HG02970 (cell line): ENCODE measurements around the gene CNTN1.
"Not testable (repeated sequence)": the region's sequence is repeated elsewhere in the genome, so short reads cannot be mapped to it uniquely, and the experiment has no call there.

Experiments
- ATAC-seq: cut with Tn5 transposase; IDR thresholded peaks from one replicate; pipeline ENCODE4 v1.9.1; 2021; ENCODE audit warnings: mild to moderate bottlenecking, moderate library complexity, moderate number of reproducible peaks; ENCODE audit not compliant: unreplicated experiment, low FRiP score

The CNTN1 gene

DNA sequence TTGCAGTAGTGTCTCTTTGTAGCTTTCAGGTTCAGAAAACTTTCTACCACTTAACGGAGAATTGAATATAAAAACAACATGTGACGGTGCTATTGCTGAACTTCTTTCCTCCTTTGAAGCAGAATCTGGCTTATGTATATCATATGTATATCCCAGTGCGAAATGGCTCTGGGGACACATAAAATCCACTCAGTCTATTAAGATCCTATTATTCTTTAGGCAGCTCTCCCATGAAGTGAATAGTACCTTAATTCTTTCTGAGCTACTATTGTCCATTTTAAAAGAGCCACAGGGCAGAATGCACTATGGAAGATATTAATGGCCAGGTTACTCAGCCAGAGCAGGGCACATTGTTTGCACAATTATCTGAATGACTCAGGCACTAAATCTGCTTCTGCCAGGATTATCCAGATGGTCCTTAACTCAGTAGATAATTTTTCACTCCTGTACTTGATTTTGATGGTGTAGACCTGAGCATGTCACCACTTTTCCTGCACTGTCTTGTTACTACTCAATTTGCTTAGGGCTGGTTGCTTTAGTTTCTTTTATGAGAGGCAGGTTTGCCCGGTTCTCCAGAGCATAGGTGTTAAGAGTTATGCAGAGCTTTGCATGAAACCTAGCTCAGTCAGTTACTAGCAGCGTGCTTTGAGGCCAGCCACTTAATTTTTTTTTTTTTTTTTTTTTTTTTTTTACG, 5.5 kb downstream of the CNTN1 start:
- ATAC-seq = no peak

DNA sequence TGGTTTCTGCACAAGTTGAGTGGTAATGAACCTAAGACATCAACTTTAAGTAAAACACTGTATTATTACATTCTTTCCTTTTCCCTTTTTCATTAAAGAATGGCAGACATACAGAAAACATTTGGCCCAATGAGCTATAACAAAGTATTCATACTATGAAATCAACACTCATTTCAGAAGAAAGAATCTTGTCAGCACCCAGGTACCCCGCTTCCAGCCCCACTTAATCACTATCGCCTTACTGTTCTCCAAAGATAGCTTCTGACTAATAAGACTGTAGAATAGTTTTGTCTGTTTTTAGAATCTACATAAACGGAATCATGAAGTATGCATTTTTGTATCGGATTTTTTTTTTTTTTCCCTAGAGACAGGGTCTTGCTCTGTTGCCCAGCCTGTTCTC, 9.5 kb downstream of the CNTN1 start:
- no peak for ATAC-seq

DNA sequence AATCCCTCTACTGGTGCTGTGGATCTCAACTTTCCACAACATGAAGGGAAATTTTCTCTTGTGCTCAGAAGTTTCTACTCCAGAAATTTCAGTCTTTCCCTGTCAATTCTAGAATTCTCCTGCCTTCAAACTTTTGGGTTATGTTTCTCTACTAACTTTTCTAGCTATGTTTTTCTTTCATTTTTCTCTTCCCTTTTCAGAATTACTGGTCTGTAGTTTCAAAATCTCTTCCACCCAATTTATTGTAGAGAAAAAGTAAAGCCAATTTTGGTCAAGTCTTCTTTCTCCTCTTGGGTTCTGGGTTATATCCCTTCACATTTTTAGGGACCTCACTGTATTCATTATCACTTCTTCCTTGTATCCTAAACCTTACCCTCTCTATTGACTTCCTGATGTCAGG, 18.9 kb downstream of the CNTN1 start:
- no peak for ATAC-seq

DNA sequence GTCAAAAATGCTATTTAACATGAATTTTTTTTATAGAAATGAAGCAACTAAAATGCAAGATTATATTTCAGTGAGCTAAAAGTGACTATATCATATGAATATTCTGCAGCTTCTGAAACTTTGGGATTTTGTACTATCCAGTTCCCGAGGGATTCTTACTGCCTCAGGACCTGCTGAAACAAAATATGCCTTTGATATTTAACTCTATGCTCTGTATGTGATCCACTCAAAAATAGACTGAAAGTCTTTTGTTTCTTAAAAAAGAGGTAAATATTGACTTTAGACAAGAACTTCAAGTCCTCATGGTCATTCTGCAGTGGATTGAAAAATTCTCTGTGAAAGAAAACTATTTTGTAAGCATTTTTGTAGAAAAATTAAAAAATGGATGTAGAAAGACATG, 22.4 kb downstream of the CNTN1 start:
- ATAC-seq = no peak

DNA sequence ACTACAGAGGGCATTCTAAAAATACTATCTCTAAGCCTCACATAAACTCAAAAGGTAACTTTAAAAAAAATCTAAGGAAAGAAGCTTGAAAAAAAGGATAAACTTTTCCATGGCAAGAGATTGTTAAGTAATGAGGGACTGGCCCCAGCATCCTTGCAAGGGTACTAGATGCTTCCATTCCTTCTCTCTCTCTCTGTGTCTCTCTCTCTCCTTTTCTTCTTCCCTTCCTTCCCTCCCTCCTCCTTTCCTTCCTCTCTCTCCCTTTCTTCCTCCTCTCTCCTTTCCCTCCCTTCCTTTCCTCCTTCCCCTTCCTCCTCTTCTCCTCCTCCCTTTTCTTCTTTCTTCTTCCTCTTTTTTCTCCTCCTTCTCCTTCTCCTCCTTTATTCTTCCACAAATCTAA, 23.8 kb downstream of the CNTN1 start:
- no peak for ATAC-seq

DNA sequence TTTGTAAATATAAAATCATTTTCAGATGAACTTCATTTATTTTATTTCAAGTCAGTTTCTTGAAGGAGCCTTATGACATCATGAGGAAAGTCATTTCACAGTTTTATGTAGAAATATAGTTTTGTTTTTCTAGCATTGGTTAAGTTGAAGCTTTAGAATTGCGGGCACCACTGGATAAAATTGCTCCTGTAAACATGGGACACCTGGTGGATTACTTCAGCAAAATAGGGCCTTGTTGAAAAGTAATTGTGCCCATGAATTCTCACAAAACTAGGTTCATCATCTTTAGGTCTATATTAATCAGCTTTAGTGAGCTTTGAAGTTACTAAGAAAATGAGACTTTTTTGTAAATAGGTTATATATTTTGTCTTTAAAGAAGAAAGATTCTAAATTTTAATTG, 25.3 kb downstream of the CNTN1 start:
- no peak for ATAC-seq

DNA sequence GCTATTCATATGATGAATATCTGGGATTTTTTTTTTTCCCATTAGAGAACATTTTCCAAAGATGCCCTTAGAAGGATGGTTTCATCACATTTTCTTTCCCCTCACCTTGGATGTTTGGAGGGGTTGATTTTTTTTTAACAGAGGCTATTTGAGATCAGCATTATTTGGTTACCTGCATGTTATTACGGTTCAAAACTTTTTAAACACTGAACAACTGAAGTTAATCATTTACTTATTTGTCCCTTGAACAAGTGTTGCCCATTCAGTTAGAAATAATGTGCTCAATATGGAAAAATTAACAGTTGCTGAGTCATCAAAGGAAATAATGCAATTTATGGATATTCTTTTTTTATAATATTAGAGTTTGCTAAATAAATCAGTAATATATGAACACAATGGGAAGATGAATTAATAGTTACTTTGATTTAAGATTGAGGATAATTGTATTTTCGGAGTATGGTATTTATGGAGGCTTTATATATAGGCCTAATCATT, 26.7 kb downstream of the CNTN1 start:
- no peak for ATAC-seq

DNA sequence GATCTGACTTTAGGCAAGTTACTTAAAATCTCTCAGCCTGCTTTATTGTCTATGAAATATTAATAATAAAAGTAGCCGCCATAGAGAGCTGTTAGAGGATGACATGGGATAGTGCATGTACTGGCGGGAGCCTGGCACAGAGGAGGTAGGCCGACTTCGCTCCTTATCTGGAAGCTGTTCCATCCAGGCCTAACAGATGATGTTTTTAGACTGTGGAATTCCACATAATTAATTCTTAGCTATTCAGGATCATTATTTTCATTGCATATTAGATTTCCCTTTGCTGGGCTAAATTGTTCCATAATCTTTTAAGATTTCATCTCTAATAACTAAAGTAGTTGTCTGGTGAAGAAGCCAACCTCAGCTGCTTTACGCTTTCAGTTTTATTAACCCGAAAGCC, 30.8 kb downstream of the CNTN1 start:
- no peak for ATAC-seq

DNA sequence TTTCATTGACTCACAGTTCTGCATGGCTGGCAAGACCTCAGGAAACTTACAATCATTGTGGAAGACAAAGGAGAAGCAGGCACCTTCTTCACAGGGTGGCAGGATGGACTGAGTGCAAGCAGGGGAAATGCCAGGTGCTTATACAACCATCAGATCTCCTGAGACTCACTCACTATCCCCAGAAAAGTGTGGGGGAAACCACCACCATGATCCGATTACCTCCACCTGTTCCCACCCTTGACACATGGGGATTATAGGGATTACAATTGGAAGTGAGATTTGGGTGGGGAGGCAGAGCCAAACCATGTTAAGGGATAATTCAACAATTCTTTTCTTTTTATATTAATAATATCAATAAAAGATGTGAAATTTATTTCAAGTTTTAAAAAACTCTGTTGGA, 34.1 kb downstream of the CNTN1 start:
- ATAC-seq = no peak

DNA sequence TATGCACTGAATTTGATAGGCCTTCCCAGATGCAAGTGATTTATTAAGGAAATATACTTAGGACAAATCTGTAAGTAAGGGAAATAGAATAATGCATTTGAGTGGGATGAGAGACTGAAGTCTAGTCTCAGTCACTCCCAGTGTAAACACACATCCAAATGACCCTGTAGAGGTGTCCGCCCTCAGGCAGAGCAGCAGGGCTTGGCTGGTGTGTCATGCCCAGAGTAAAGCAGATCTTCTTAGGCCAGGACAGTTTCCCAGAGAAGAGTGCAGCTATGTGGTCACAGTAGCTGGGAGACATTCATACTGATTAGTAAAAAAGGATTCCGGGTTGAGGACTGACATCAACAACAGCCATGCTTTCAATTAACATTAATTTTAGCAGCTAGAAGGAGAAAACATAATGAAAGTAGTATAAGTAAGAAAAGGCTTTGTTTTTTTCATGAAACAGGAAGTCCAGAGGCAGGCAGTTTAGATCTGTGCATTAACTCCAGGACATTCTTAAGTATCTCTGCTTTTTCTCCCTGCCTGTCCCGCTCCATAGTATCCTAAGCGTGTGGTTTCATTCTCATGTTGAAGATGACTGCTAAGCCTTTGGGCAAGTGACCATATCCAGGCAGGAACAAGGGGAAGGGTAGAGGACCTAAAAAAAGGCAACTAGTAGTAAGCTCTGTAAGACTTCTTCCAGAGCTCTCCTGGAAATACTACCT, 35.7 kb downstream of the CNTN1 start:
- no peak for ATAC-seq

DNA sequence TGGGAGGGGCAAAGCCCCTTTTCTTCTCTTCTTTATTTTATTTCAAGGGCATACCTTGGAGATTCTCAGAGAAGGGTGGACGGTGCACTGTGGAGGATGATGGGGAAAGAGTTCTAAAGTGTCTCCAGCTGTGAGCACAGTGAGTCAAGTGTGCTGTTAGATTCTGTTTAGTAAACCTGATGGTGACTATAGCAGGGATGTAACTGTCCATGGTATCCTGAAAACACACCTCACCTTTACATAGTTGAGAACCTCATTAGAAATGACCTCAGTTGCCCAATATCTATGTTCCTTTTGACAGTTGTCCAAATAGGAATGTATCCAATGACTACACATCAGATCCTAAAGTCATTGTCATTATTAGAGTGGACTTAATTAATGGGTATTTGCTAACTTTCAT, 38.0 kb downstream of the CNTN1 start:
- no peak for ATAC-seq

DNA sequence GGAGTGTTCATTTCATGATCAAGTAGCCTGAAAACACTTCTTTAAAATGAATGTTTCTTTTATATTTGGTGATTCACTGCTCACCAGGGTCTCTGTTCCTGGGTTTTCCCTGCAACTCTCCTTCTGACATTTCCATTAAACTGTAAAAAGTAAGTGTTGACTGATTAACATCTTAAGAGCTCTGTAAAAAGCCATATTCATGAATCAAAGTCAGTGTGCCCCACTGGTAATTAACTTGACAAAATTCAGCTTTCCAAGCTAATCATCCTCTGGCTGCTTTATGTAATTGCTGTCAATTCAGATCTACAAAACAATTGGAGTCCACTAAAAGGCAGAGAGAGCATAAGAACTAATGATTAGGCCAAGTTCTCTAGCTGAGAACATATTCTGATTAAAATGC, 41.6 kb downstream of the CNTN1 start:
- ATAC-seq = no peak

DNA sequence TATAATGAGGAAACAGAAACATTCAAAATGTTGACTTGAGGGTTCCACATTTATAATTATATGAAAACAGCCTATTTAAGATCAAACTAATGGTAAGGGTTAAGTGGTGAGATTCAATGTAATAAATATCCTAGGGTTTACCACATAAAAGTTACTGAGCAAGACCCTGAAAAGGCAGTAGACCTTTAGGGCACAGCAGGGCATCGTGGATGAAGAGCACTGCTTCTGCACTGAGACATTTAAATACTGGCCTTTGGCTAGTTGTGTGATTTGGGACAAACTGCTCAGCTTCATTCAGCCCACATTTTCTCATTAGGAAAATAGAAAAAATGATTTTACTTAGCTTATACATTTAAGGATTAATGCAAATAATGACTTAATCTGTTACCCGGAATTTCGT, 42.0 kb downstream of the CNTN1 start:
- ATAC-seq = no peak

DNA sequence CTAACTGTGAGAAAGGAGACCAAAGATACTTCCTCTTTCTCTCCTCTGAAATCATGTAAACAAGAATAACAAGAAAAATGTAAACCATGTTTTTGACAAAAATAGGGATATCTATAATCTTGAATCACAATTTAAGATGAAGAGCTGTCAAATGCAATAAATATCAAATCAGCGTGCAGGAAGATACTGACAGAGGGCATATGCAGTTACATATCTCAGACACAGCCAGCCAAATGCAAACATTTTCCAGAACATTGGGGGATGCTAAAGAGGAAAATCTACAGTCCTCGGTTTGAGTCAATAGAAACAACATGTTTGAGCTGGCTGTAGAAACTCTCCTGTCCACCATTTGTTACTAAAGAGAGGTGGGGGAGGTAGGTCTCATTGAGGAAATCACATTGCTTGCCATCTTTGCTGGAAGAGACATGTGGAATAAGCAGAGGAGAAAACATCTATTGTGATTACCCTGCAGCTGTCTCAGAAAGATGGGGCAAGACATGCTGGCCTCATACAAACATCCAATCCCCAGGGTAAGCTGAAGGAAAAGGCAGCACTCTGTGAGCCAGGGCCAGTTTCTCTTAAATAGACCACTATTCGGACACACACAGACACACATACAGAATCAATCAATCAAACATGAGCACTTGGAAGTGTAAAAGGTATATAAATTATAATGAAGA, 43.5 kb downstream of the CNTN1 start:
- no peak for ATAC-seq

DNA sequence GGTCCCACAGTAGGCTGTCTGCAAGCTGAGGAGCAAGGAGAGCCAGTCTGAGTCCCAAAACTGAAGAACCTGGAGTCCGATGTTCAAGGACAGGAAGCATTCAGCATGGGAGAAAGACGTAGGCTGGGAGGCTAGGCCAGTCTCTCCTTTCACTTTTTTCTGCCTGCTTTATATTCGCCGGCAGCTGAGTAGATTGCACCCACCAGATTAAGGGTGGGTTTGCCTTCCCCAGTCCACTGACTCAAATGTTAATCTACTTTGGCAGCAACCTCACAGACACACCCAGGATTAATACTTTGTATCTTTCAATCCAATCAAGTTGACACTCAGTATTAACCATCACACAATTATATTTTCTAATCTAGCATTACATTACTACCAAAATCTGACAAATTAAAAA, 45.2 kb downstream of the CNTN1 start:
- not testable (repeated sequence) for ATAC-seq

DNA sequence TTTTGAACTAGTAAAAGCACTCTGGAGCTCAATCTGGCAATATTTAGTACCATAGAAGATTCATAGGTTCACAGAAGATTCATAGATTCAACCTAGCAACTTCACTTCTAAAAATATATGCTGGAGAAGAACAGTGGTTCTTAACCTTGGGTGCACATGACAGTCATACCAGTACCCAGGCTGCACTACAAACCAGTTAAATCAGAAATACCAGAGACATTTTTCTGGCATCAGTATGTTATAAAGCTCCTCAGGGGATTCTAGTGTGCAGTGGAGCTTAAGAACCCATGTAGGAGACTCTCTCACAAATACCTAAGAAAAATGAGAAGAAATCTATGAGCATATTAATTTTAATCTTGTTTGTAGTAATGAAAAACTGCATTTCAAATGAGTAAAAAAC, 46.6 kb downstream of the CNTN1 start:
- ATAC-seq = no peak

DNA sequence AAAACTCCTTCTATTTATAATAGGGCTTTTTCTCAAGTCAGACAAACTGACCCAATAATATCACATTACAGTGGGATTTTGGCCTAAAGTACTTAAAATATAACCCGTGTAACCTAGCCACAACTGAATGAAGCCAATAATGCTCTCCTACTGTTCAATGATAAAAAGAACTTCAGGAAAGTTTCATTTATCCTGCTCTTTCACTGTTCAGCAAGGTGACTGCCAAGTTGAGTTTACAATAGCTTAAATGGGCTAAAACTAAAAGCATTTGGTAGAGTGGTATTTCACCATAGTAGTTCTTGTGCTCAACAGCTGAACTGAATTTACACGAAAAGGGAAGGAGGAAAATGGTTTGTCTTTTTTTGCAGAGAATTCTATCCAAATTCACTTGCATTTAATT, 49.8 kb downstream of the CNTN1 start:
- ATAC-seq = no peak

DNA sequence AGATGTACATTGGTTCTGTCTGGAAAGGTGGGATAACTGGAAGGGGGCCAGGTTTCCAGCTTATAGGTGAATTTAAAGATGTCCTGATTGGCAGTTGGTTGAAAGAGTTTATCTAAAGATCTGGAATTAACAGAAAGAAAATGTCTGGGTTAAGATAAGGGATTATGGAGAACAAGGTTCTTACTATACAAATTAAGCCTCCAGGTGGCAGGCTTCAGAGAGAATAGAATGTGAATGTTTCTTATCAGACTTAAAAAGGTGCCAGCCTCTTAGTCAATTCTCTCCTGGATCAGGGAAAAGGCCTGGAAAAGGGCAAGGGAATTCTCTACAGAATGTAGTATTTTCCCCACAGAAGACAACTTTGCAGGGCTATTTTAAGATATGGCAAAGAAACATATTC, 53.1 kb downstream of the CNTN1 start:
- ATAC-seq = no peak

DNA sequence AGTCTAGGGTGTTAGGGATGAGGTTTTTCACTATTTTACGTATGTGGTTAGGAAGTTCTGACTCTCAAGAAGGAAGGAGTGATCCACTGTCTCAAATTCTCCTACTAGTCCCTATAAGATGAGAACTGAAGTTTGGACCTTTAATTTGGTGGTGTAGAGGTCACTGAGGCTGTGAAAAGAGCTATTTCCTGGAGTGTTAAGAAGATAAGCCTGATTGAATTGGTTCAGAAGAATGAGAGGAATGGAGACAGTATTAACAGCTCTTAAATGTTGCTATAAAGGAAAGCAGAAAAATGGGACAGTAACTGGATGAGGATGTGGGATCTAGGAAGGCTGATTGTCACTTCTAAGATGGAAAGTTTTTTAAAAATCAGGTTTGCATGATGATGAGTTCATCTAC, 57.6 kb downstream of the CNTN1 start:
- ATAC-seq = no peak

DNA sequence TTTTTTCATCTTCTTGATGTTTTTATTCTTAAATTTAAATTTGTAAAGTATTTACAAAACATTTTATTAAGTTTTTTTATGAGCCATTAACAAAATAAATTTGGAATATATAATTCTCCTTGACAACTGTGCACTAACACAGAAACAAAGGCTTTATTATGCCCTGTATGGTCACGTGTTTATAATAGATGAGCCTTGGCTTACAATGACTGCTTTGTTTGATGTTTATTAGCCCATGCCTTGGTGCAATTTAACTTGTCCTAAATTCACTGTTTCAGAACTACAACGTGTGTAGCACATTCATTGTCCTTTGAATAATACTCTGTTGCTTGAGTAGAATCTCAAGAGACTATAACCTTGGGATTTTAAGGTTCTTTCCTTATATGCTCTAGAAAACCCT, 59.8 kb downstream of the CNTN1 start:
- ATAC-seq = no peak

DNA sequence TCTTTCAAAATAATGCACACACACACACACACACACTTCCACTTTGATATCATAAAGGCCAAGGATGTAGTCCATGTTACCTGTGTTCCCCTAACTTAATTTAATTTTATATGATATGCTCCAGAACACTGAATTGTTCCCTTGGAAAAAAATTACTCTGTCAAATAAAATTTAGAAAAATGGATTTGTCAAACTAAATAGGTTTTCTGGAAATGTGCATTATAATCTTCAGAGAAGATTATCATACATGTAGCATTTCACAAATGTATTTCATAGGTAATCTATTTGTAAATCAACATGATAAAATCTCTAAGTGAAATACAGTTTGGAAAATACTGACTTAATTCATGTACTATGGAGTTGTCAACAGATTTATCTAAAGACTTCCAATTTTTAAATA, 68.6 kb downstream of the CNTN1 start:
- no peak for ATAC-seq

DNA sequence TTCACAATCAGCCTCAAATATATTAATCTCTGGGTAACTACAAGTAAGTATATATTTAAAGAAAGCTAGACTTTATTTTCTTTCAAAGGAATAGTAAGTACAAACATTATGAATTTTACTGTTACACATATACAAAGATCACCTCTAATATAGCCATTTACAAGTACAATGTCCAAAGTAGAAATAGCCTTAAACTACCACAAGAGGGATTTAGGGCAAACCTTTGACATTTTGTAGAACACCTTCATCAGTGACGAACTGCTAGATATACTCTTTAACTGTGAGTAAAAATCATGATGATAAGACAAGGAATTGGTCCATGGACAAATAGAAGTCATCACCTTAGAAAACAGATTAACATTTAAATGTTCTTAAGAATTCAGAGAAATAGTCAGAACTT, 69.8 kb downstream of the CNTN1 start:
- ATAC-seq = no peak
